ENCODE results near the gene TSPAN13.

- TF ChIP-seq CTCF (IDR thresholded peaks at IDR 0.05; ENCODE audit: borderline replicate concordance, extremely low read depth, low read length, poor library complexity, severe bottlenecking) (no peak), EZH2 (IDR thresholded peaks at IDR 0.05; ENCODE audit: borderline replicate concordance, low read depth, low read length, severe bottlenecking) (no peak)
Measured at GRCh38 chr7:16721541-16721940, 32.0 kb upstream of the TSPAN13 start.

Measured in DND-41 (cell line).